Activated T-helper 17 cell treated with anti-CD3 and anti-CD28 coated beads, Interleukin-2, amount 50 U/mL, for 72 hours (primary cell): ENCODE results near the gene NPR2. TPM values are rescaled to one million over a fixed set of nuclear protein-coding genes. Genes with fewer than 3 reads are reported as not detected.
A peak's percentile ranks its signal among the peaks of the same experiment; 100 is the strongest.

Source experiments
- ATAC-seq: fragments of 150-1000 bp; cut with Tn5 transposase; replicated peaks from 2 replicates; pipeline ENCODE4 v1.10.0; 2021; ENCODE audit warnings: mild to moderate bottlenecking, moderate library complexity
- H3K27ac Mint-ChIP-seq: one replicate; pipeline ENCODE4 v1.8.0; 2022; ENCODE audit warnings: mixed read lengths
- H3K27me3 Mint-ChIP-seq: one replicate; pipeline ENCODE4 v1.8.0; 2022; ENCODE audit warnings: mixed read lengths
- H3K36me3 Mint-ChIP-seq: one replicate; pipeline ENCODE4 v1.8.0; 2022; ENCODE audit warnings: low read depth, mild to moderate bottlenecking, mixed read lengths
- H3K4me1 Mint-ChIP-seq: one replicate; pipeline ENCODE4 v1.8.0; 2022; ENCODE audit warnings: mixed read lengths
- H3K4me3 Mint-ChIP-seq: one replicate; pipeline ENCODE4 v1.8.0; 2022; ENCODE audit warnings: mild to moderate bottlenecking, mixed read lengths
- H3K9me3 Mint-ChIP-seq: one replicate; pipeline ENCODE4 v1.8.0; 2022; ENCODE audit warnings: mixed read lengths
- total RNA-seq, 2 donors: library from RNA; stranded (reverse); gene quantifications; one replicate each; pipeline ENCODE4 v1.2.3, GENCODE V29; 2022

The NPR2 gene
- total RNA-seq, 2 donors from 2014 or later = 11.1 to 11.6 TPM

- Mint-ChIP-seq H3K36me3 (no peaks in the 10 kb centered on the region), H3K4me3 (no peak overlapping the region), H3K27me3 (peaks cover 8% of the 10 kb centered on the region), H3K9me3 (no peaks in the 10 kb centered on the region), H3K27ac (peak overlapping the region; percentile 19), H3K4me1 (peaks cover 5% of the 10 kb centered on the region)
- ATAC-seq = no peak
Measured at GRCh38 chr9:35858458-35858857, 67.1 kb downstream of the NPR2 start.

Other genes with a start within 250 kb of the NPR2 start
- 10 to 100 TPM; 23.5 to 39.0 TPM for gene TESK1, start 186.3 kb upstream of the NPR2 start, total RNA-seq
- gene CD72, start 173.2 kb upstream of the NPR2 start, total RNA-seq = 10 to 100 TPM in 1 of 2 donors, 1 to 10 TPM in 1; 7.5 to 43.2 TPM
- 100 to 1,000 TPM in 1 of 2 donors, 10 to 100 TPM in 1; 97.0 to 135 TPM for gene SIT1, start 140.7 kb upstream of the NPR2 start, total RNA-seq
- over 10,000 TPM in 1 of 2 donors, 1,000 to 10,000 TPM in 1; 5,785 to 10,768 TPM for gene RMRP, start 133.6 kb upstream of the NPR2 start, total RNA-seq
- gene CCDC107, start 133.3 kb upstream of the NPR2 start, total RNA-seq = 10 to 100 TPM; 17.5 to 19.8 TPM
- 10 to 100 TPM in 1 of 2 donors, 1 to 10 TPM in 1; 9.4 to 16.1 TPM for gene ARHGEF39, start 126.4 kb upstream of the NPR2 start, total RNA-seq
- 10 to 100 TPM in 1 of 2 donors, under 1 TPM in 1; 0.89 to 31.7 TPM for gene CA9, start 117.7 kb upstream of the NPR2 start, total RNA-seq
- gene TPM2, start 101.7 kb upstream of the NPR2 start, total RNA-seq = 1 to 10 TPM; 4.1 to 6.2 TPM
- 100 to 1,000 TPM; 293 to 458 TPM for gene TLN1, start 59.4 kb upstream of the NPR2 start, total RNA-seq
- gene CREB3, start 58.9 kb upstream of the NPR2 start, total RNA-seq = 10 to 100 TPM; 23.9 to 40.3 TPM
- gene GBA2, start 42.4 kb upstream of the NPR2 start, total RNA-seq = 10 to 100 TPM; 27.0 to 36.0 TPM
- gene RGP1, start 42.3 kb upstream of the NPR2 start, total RNA-seq = 10 to 100 TPM; 18.9 to 25.6 TPM
- not detected for gene MSMP, start 37.3 kb upstream of the NPR2 start, total RNA-seq
- gene SPAG8, start 20.7 kb downstream of the NPR2 start, total RNA-seq = under 1 TPM; 0.43 to 0.58 TPM
- 10 to 100 TPM; 27.7 to 38.0 TPM for gene HINT2, start 23.5 kb downstream of the NPR2 start, total RNA-seq
- gene FAM221B, start 37.1 kb downstream of the NPR2 start, total RNA-seq = not detected
- 1 to 10 TPM; 2.4 to 6.8 TPM for gene TMEM8B, start 37.6 kb downstream of the NPR2 start, total RNA-seq
- gene OR13J1, start 78.8 kb downstream of the NPR2 start, total RNA-seq = not detected
- gene HRCT1, start 114.6 kb downstream of the NPR2 start, total RNA-seq = not detected
- gene SPAAR, start 117.9 kb downstream of the NPR2 start, total RNA-seq = not detected
- gene OR2S2, start 166.6 kb downstream of the NPR2 start, total RNA-seq = not detected
- gene RECK, start 245.3 kb downstream of the NPR2 start, total RNA-seq = 1 to 10 TPM; 4.2 to 5.4 TPM